Dendritic cell treated with granulocyte-macrophage colony-stimulating factor and Interleukin-4, amounts not matched to agents 40 ng/mL and 50 ng/mL, for 4 days (primary cell): ENCODE data around the gene TTC9.
A peak's percentile ranks its signal among the peaks of the same experiment; 100 is the strongest.

Experiments used
- H3K27ac Mint-ChIP-seq: one replicate; pipeline ENCODE4 v1.8.0; 2022; ENCODE audit warnings: mild to moderate bottlenecking, mixed read lengths
- H3K27me3 Mint-ChIP-seq: one replicate; pipeline ENCODE4 v1.8.0; 2022; ENCODE audit warnings: mild to moderate bottlenecking, mixed read lengths
- H3K36me3 Mint-ChIP-seq: one replicate; pipeline ENCODE4 v1.8.0; 2022; ENCODE audit warnings: low read depth, mixed read lengths
- H3K4me1 Mint-ChIP-seq: one replicate; pipeline ENCODE4 v1.8.0; 2022; ENCODE audit warnings: low read depth, mixed read lengths
- H3K4me3 Mint-ChIP-seq: one replicate; pipeline ENCODE4 v1.8.0; 2022; ENCODE audit warnings: mild to moderate bottlenecking, moderate library complexity, mixed read lengths
- H3K9me3 Mint-ChIP-seq: one replicate; pipeline ENCODE4 v1.8.0; 2022; ENCODE audit warnings: mixed read lengths
- intact Hi-C: fragments of 100-400 bp; cut with micrococcal nuclease; formaldehyde crosslinking; loops from one replicate; pipeline ENCODE4 v1.15.0; 2022

Gene TTC9

DNA sequence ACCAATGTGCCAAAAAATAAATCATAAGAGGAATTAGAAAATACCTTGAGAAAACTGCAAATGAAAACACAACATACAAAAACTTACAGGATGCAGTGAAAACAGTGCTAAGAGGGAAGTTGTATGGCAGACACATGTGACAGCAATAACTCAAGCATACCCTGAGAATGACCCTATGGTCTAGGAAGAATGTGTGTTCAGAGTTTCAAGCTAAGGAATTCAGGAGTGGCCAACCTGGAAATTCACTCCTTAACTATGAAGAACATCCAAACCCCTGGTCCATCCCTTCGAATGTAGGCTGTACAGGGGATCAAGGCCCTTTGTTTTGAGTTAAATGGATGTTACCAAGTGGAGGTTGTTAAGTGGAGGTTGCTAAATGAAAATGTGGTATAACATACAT lies 16.7 kb upstream of the TTC9 start:
- no peaks in the 10 kb centered on the region for H3K4me1 Mint-ChIP-seq
- intact Hi-C loops = loop anchor here (10.0 kb wide), 1 partner anchor 350 kb away; no protein-coding TSS in a partner anchor
- H3K4me3 Mint-ChIP-seq = no peak overlapping the region
- peaks cover 3% of the 10 kb centered on the region for H3K27me3 Mint-ChIP-seq
- no peaks in the 10 kb centered on the region for H3K36me3 Mint-ChIP-seq
- H3K27ac Mint-ChIP-seq = no peak overlapping the region
- H3K9me3 Mint-ChIP-seq = peaks cover 23% of the 10 kb centered on the region

- Mint-ChIP-seq H3K27ac (no peak overlapping the region), H3K27me3 (peaks cover 4% of the 10 kb centered on the region), H3K4me3 (no peak overlapping the region), H3K36me3 (no peaks in the 10 kb centered on the region), H3K9me3 (peaks cover 25% of the 10 kb centered on the region), H3K4me1 (peaks cover 7% of the 10 kb centered on the region)
- intact Hi-C loops = no loop called here
Observed at GRCh38 chr14:70631948-70632347, 9.8 kb upstream of the TTC9 start.

DNA sequence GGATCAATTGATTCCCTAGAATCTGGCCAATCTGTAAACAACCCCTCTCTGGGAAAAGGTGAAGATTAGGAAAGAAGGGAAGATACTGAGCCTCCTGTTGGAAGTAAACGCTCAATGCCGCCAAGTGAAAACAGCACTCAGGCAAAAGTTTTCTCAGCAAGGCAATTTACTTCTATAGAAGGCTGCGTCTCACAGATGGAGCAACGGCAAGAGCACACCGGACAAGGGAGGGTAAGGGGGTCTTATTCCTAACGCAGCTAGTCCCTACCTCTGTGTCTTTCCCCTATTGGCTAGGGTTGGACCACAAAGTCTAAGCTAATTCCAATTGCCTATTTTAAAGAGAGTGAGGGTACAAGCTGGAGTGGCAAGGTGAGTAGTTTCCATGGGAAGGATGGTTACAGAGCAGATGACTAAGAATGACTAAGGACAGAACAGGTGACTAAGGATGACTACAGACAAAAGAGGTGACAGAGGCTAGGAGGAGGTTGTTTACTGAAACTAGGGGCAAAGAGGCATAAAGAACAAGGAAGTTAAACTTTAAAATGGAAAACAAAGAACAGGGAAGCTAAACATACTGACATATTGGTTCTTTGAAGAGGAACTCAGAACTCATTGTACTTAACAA lies 5.6 kb upstream of the TTC9 start:
- Mint-ChIP-seq H3K4me1 (peaks cover 24% of the 10 kb centered on the region), H3K9me3 (peaks cover 15% of the 10 kb centered on the region), H3K27ac (peak overlapping the region; percentile 16), H3K4me3 (no peak overlapping the region), H3K27me3 (peaks cover 27% of the 10 kb centered on the region), H3K36me3 (no peaks in the 10 kb centered on the region)
- intact Hi-C loops = no loop called here

GRCh38 chr14:70638416-70638815 lies 3.3 kb upstream of the TTC9 start:
- Mint-ChIP-seq H3K4me3 (no peak overlapping the region), H3K27ac (no peak overlapping the region), H3K27me3 (peaks cover 42% of the 10 kb centered on the region), H3K4me1 (peaks cover 39% of the 10 kb centered on the region), H3K9me3 (peaks cover 15% of the 10 kb centered on the region), H3K36me3 (peaks cover 5% of the 10 kb centered on the region)
- intact Hi-C loops = no loop called here

DNA sequence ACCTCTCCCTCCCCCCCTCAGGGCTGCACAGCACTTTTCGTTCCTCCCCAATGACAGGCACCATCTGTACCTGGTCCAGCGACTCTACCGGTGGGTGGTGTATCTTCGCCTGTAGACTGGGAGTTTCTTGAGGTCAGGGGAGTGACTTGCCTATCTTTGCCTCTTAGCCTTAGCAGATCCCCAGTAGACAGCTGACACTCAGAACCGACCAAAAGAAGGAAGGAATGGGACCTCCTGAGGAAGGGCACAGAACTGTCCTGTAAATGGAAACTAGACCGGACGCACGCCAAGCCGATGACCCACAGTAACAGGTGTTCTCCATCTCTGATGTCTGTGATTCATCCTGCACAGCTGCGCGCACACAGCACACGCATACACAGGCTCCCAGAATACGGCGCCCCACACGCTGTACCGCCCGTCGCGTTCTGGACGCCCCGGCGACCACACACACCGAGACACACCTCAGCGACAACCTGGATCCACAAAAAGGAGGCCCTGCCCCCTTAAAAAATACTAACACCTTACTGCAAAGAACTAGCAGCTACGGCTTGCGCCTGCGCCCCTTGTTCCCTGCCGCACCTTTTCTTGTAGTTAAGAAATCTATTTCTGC lies 673 bp upstream of the TTC9 start:
- Mint-ChIP-seq H3K4me3 (peak overlapping the region; percentile 80), H3K27ac (peak overlapping the region; percentile 73), H3K9me3 (peaks cover 6% of the 10 kb centered on the region), H3K27me3 (peaks cover 42% of the 10 kb centered on the region), H3K4me1 (peaks cover 46% of the 10 kb centered on the region), H3K36me3 (peaks cover 5% of the 10 kb centered on the region)
- intact Hi-C loops = loop anchor here (5.0 kb wide), 2 partner anchors 51 to 71 kb away; no protein-coding TSS in a partner anchor

DNA sequence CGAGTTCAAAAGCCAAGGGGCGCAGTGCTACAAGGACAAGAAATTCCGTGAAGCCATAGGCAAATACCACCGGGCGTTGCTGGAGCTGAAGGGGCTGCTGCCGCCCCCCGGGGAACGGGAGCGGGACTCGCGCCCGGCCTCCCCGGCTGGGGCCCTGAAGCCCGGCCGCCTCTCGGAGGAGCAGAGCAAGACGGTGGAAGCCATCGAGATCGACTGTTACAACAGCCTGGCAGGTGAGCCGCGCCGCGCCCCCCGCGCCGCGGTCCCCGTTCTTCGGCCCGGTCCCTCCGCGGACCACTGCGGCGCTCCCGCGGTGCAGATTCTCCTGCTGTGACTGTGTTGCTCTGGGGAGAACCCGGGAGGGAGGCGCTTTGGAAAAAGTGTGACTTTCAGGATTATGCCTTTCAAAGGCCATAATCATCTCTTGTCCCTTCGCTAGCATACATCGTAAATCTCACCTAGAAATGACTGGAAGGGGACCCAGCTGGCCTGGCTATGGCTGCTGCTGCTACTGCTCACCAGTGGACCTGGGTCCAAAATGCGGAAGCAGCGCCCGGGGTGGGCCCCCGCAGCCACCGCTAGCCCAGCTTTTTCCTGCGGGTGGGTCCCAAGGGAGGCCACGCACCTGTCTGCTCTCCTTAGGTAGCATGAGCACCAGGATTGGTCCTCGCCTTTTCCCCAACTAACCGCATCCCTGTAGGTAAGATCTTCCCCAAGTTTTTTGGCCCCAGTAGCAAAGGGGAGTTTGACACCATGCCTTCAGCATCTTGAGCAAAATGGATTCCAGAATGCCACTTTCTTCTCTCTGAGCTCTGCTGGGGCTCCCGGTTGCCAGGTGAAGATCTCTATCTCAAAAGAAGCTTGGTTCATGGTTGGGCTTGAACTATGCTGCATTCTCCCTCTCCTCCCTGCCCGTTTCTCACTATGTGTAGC lies 853 bp downstream of the TTC9 start:
- peaks cover 41% of the 10 kb centered on the region for H3K27me3 Mint-ChIP-seq
- H3K27ac Mint-ChIP-seq = peak overlapping the region; percentile 79
- H3K4me3 Mint-ChIP-seq = peak overlapping the region; percentile 80
- intact Hi-C loops = loop anchor here (5.0 kb wide), 2 partner anchors 50 to 70 kb away; no protein-coding TSS in a partner anchor
- H3K9me3 Mint-ChIP-seq = no peaks in the 10 kb centered on the region
- H3K36me3 Mint-ChIP-seq = peaks cover 5% of the 10 kb centered on the region
- peaks cover 36% of the 10 kb centered on the region for H3K4me1 Mint-ChIP-seq

- Mint-ChIP-seq H3K9me3 (no peaks in the 10 kb centered on the region), H3K27ac (no peak overlapping the region), H3K4me3 (no peak overlapping the region), H3K27me3 (peaks cover 32% of the 10 kb centered on the region), H3K4me1 (peaks cover 36% of the 10 kb centered on the region), H3K36me3 (peaks cover 5% of the 10 kb centered on the region)
- intact Hi-C loops = loop anchor here (5.0 kb wide), 2 partner anchors 48 to 68 kb away; no protein-coding TSS in a partner anchor
Observed at GRCh38 chr14:70643967-70644366, 2.3 kb downstream of the TTC9 start.

GRCh38 chr14:70645892-70646291 lies 4.2 kb downstream of the TTC9 start:
- Mint-ChIP-seq H3K4me1 (peaks cover 41% of the 10 kb centered on the region), H3K9me3 (no peaks in the 10 kb centered on the region), H3K36me3 (peaks cover 5% of the 10 kb centered on the region), H3K4me3 (no peak overlapping the region), H3K27me3 (peaks cover 21% of the 10 kb centered on the region), H3K27ac (no peak overlapping the region)
- intact Hi-C loops = no loop called here

DNA sequence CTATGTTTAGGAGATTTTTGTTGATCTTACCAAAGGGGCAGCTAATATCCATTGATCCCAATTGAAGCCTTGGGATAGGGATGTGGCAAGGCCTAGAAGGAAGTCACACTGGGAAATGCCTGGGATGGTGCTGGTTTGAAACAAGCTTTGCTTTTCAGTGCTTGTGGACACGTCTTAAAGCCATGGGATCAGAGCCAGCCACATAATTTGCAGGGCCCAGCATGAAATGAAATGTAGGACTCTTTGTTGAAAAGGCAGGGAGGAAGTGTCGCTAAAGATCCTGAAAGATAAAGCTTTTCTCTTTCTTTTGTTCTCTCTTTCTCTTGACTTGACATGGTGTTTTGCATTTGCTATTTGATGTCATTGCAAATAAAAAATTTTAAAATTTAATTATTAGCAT lies 5.0 kb downstream of the TTC9 start:
- H3K9me3 Mint-ChIP-seq = no peaks in the 10 kb centered on the region
- H3K27ac Mint-ChIP-seq = no peak overlapping the region
- H3K36me3 Mint-ChIP-seq = peaks cover 5% of the 10 kb centered on the region
- peaks cover 13% of the 10 kb centered on the region for H3K27me3 Mint-ChIP-seq
- no peak overlapping the region for H3K4me3 Mint-ChIP-seq
- intact Hi-C loops = no loop called here
- H3K4me1 Mint-ChIP-seq = peaks cover 35% of the 10 kb centered on the region

- Mint-ChIP-seq H3K27me3 (peaks cover 3% of the 10 kb centered on the region), H3K9me3 (no peaks in the 10 kb centered on the region), H3K36me3 (peaks cover 10% of the 10 kb centered on the region), H3K4me1 (peaks cover 34% of the 10 kb centered on the region), H3K4me3 (no peak overlapping the region), H3K27ac (no peak overlapping the region)
- intact Hi-C loops = no loop called here
Observed at GRCh38 chr14:70648346-70648745, 6.6 kb downstream of the TTC9 start.

DNA sequence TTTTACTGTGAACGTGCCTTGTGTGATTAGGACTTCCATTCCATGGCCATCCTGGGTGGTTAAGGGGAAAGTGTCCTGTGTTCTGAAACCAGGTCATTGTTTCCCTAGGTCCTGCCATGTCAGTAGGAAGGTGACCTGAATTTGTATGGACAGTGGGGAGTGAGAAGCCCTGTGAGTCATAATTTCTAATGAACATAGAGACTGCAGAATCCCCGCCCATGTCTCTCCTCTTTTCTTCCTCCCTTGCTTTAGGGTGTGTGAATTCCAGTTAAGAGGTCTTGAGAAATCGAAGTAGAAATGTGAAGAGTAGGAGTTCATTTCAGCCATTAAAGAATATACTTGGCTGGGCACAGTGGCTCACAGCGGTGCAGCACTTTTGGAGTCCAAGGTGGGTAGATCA lies 8.1 kb downstream of the TTC9 start:
- peaks cover 10% of the 10 kb centered on the region for H3K36me3 Mint-ChIP-seq
- no peak overlapping the region for H3K4me3 Mint-ChIP-seq
- peak overlapping the region; percentile 16 for H3K27ac Mint-ChIP-seq
- no peaks in the 10 kb centered on the region for H3K27me3 Mint-ChIP-seq
- H3K4me1 Mint-ChIP-seq = peaks cover 38% of the 10 kb centered on the region
- H3K9me3 Mint-ChIP-seq = no peaks in the 10 kb centered on the region
- intact Hi-C loops = no loop called here

DNA sequence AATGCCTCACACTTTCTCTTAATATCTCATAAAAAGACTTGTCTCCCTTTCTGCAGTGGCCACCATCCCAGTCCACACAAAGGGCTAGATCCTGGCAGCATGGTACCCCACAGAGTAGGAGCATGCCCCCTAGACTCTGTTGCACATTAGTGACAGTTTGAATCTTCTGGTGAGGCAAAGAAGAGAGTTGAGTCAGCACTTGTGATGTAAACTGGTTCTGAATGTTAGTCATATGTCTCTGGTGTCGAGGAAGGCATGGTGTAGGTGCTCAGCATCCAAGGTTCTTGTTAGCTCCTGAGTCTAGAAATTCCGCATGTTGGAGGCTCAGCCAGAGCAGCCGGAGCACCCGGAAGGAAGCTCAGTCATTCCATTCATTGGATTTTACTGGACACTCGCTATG lies 9.8 kb downstream of the TTC9 start:
- Mint-ChIP-seq H3K27me3 (no peaks in the 10 kb centered on the region), H3K4me3 (no peak overlapping the region), H3K36me3 (peaks cover 10% of the 10 kb centered on the region), H3K27ac (no peak overlapping the region), H3K9me3 (no peaks in the 10 kb centered on the region), H3K4me1 (peaks cover 52% of the 10 kb centered on the region)
- intact Hi-C loops = no loop called here

DNA sequence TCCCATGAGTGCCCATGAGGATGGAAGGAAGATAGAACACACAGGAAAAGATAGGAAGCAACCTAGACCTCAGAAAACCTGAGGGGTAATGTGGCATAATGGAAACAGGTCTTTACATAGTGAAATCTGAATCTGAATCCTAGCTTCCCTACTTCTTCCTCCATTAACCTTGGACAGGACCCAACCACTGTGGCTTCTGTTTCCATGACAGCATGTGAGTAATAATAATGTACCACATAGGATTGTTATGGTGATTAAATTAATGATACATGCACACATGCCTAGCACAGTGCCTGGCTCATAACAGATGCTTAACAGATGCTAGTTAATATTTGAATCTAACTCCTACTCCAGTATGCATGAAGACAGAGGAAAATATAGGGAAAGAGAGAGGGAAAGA lies 11.2 kb downstream of the TTC9 start:
- no peak overlapping the region for H3K27ac Mint-ChIP-seq
- H3K9me3 Mint-ChIP-seq = no peaks in the 10 kb centered on the region
- H3K27me3 Mint-ChIP-seq = no peaks in the 10 kb centered on the region
- no peak overlapping the region for H3K4me3 Mint-ChIP-seq
- peaks cover 10% of the 10 kb centered on the region for H3K36me3 Mint-ChIP-seq
- intact Hi-C loops = no loop called here
- H3K4me1 Mint-ChIP-seq = peaks cover 59% of the 10 kb centered on the region

- no peak overlapping the region for H3K4me3 Mint-ChIP-seq
- H3K27ac Mint-ChIP-seq = no peak overlapping the region
- no peaks in the 10 kb centered on the region for H3K9me3 Mint-ChIP-seq
- intact Hi-C loops = no loop called here
- peaks cover 10% of the 10 kb centered on the region for H3K36me3 Mint-ChIP-seq
- H3K4me1 Mint-ChIP-seq = peaks cover 63% of the 10 kb centered on the region
- H3K27me3 Mint-ChIP-seq = no peaks in the 10 kb centered on the region
Observed at GRCh38 chr14:70653662-70654061, 11.9 kb downstream of the TTC9 start.
